ENCODE data around the gene C17orf75.

C17orf75 gene

DNA sequence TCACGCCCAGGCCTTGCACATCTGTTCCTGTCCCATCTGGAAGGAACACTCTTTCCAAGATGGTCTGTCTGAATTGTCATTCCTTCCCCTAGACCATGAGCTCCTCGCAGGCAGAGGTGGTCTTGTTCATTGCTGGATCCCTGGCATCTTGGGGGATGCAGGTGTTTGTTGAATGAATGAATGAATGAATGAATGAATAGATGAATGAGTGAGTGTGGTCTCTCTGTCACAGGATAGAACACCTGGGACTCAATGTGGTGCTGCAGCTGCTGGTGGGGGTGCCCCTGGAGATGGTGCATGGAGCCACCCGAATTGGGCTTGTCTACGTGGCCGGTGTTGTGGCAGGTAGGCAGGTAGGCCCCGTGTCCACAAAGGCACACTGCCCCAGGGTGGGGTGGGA, 44.1 kb downstream of the C17orf75 start:
- H3K4me3 ChIP-seq (ENCODE audit: low read depth, low read length), result no peak overlapping the region
- TF ChIP-seq, protein P1, sequence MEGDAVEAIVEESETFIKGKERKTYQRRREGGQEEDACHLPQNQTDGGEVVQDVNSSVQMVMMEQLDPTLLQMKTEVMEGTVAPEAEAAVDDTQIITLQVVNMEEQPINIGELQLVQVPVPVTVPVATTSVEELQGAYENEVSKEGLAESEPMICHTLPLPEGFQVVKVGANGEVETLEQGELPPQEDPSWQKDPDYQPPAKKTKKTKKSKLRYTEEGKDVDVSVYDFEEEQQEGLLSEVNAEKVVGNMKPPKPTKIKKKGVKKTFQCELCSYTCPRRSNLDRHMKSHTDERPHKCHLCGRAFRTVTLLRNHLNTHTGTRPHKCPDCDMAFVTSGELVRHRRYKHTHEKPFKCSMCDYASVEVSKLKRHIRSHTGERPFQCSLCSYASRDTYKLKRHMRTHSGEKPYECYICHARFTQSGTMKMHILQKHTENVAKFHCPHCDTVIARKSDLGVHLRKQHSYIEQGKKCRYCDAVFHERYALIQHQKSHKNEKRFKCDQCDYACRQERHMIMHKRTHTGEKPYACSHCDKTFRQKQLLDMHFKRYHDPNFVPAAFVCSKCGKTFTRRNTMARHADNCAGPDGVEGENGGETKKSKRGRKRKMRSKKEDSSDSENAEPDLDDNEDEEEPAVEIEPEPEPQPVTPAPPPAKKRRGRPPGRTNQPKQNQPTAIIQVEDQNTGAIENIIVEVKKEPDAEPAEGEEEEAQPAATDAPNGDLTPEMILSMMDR (conservative IDR thresholded peaks at IDR 0.05; ENCODE audit: low read depth, low read length), result no peak

GRCh38 chr17:32297424-32297823, 44.5 kb downstream of the C17orf75 start:
- no peak for DNase-seq (ENCODE audit: low read depth)
- no peak overlapping the region for H3K4me3 ChIP-seq (ENCODE audit: low read depth, low read length)
- TF ChIP-seq, protein P1 (conservative IDR thresholded peaks at IDR 0.05; ENCODE audit: low read depth, low read length), result no peak

More for the DNA sequence above, 44.1 kb downstream of the C17orf75 start:
- DNase-seq (ENCODE audit: low read depth), result no peak

DNA sequence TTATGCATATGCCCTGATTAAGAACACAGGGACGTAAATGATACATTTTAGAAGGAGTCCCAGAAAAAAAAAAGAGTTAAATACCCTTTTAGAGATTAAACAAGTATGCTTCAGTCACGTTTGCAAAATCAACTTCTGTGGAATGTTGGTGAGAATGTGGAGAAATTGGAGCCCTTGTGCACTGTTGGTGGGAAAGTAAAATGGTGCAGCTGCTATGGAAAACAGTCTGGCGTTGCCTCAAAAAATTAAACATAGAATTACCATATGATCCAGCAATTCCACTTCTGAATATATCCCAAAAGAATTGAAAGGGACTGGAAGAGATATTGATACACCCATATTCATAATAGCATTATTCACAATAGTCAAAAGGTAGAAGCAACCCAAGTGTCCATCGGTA, 49.9 kb downstream of the C17orf75 start:
- no peak overlapping the region for H3K4me3 ChIP-seq (ENCODE audit: low read depth, low read length)
- no peak for DNase-seq (ENCODE audit: low read depth)
- TF ChIP-seq, protein P1 (conservative IDR thresholded peaks at IDR 0.05; ENCODE audit: low read depth, low read length), result no peak

- DNase-seq (ENCODE audit: low read depth), result no peak
- no peak overlapping the region for H3K4me3 ChIP-seq (ENCODE audit: low read depth, low read length)
- TF ChIP-seq, protein P1 (conservative IDR thresholded peaks at IDR 0.05; ENCODE audit: low read depth, low read length), result no peak
Measured at GRCh38 chr17:32289471-32290070, 52.4 kb downstream of the C17orf75 start.

GRCh38 chr17:32288615-32289014, 53.4 kb downstream of the C17orf75 start:
- no peak overlapping the region for H3K4me3 ChIP-seq (ENCODE audit: low read depth, low read length)
- TF ChIP-seq, protein P1 (conservative IDR thresholded peaks at IDR 0.05; ENCODE audit: low read depth, low read length), result no peak
- peak; percentile 76 for DNase-seq (ENCODE audit: low read depth)

GRCh38 chr17:32287804-32288511, 54.0 kb downstream of the C17orf75 start:
- no peak overlapping the region for H3K4me3 ChIP-seq (ENCODE audit: low read depth, low read length)
- DNase-seq (ENCODE audit: low read depth), result no peak
- TF ChIP-seq, protein P1 (conservative IDR thresholded peaks at IDR 0.05; ENCODE audit: low read depth, low read length), result no peak

DNA sequence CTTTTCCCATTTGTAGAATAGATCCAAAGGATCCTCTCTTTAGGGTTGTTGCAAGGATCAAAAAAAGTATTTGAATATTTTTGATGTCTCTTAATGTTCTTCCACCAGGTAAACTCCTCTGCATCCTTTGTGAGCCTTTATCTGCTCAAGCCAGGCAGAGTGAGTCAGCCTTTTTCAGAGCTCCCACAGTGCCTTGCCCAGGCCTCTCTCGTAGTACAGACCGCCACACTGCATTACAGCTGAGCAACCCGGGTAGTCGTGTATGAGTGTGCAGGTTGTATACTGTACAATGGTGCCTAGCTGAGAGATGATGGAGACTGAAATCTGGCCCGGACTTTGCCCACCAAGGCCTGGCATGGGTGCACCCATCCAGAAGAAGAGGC, 55.5 kb downstream of the C17orf75 start:
- TF ChIP-seq, protein P1 (conservative IDR thresholded peaks at IDR 0.05; ENCODE audit: low read depth, low read length), result no peak

More for the DNA sequence above, 55.5 kb downstream of the C17orf75 start:
- DNase-seq (ENCODE audit: low read depth), result peak; percentile 31
- no peak overlapping the region for H3K4me3 ChIP-seq (ENCODE audit: low read depth, low read length)
